ENCODE measurements around the gene ALG1. TPM values are rescaled to one million over a fixed set of nuclear protein-coding genes. Genes with fewer than 3 reads are reported as not detected.

Gene ALG1, protein sequence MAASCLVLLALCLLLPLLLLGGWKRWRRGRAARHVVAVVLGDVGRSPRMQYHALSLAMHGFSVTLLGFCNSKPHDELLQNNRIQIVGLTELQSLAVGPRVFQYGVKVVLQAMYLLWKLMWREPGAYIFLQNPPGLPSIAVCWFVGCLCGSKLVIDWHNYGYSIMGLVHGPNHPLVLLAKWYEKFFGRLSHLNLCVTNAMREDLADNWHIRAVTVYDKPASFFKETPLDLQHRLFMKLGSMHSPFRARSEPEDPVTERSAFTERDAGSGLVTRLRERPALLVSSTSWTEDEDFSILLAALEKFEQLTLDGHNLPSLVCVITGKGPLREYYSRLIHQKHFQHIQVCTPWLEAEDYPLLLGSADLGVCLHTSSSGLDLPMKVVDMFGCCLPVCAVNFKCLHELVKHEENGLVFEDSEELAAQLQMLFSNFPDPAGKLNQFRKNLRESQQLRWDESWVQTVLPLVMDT
- 39.2 and 43.8 TPM in 2 replicates for total RNA-seq

DNA sequence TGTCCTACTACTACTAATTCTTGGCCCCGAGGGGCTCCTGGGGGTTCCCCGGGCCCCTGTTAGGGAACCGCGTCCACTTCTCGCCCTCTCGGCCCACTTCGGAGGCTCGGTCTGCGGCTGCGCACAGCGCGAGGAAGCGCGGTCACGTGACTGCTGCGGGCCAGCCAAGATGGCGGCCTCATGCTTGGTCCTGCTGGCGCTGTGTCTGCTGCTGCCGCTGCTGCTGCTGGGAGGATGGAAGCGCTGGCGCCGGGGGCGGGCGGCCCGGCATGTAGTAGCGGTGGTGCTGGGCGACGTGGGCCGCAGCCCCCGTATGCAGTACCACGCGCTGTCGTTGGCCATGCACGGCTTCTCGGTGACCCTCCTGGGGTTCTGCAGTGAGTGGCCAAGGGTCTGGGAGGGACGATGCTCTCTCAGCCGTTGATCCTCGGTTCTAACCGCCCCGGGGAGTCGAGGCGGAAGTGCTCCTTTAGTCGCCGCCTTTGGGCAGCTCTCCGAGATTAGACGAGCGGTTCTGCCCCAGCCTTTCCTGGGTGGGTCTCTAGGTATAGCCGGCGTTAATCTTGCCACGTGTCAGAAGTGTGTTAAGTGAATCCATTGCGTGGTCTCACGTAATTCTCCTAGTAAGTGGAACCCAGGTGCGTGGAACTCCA lies at the start of gene ALG1:
Gene ALG1, plus strand, starts transcription at position 163 of the 653 bp plus-strand sequence. Its CDS starts 7 bp downstream, at position 170.

DNA sequence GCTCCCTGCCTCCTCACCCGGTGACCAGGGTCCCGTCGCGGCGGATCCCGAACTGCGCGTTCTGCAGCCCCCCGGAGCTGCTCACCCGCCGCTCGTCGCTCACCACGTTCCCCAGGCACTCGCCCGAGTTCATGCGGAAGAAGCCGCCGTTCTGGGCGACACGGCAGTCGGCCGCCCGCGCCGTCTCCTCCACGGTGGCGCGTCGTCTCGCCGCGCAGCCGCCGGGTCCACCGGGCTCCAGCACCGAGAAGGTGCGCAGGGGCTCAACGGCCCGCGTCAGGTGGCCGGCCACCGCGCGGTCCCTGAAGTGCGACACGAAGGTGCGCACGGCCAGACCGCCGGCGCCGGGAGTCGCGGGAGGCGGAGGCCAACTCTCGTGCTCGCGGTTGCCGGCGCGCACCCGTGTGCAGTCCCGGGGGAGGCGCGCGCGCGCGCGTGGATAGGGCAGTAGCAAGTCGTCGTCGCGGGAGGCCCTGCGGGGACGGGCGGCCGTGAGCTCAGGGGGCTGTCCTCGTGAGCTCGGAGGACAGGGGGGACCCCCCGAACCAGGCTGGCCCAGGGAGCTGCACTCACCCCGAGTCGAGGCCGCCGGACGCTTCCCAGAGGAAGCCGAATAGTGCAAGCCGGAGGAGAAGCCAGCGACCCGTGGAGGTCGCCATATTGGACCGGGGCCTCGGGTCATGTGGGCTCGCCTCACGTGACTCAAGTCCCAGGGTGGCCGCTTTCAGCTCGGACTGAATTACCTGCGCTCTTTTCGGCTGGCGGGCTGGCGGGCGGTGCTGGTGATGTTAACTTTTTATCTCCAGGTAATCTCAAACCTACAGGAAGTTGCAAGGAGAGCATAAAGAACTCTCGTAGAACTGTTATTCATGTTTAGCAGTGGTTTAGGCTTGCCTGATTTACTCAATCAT lies 38.1 kb upstream of the ALG1 start, which contains the start of gene NAGPA:
Gene NAGPA, minus strand, starts transcription at position 680 of the 911 bp plus-strand sequence. Its CDS starts 21 bp downstream, at position 659.

DNA sequence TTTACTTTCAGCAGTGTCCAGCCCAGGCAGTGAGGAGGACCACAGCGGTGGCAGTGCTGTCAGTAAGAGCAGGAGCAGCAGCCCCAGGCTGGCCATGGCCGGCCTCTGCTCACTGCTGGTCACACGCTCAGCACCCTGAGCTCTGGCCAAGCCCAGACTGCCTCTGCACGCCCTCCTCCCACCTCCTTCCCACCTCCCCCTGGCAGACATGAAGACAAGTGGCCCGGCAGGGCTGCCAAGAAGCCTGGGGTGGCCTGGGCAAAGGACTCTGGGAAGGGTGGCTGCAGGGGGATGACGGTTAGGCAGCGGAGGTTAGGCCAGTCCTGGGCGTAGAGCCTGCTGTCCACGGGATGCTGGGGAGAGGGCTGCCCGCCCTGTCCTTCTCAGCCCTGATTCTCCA lies 5.8 kb upstream of the ALG1 start, which contains the start of gene C16orf89:
Gene C16orf89, minus strand, starts transcription at position 144 of the 400 bp plus-strand sequence. Its CDS starts 48 bp downstream, at position 96.

DNA sequence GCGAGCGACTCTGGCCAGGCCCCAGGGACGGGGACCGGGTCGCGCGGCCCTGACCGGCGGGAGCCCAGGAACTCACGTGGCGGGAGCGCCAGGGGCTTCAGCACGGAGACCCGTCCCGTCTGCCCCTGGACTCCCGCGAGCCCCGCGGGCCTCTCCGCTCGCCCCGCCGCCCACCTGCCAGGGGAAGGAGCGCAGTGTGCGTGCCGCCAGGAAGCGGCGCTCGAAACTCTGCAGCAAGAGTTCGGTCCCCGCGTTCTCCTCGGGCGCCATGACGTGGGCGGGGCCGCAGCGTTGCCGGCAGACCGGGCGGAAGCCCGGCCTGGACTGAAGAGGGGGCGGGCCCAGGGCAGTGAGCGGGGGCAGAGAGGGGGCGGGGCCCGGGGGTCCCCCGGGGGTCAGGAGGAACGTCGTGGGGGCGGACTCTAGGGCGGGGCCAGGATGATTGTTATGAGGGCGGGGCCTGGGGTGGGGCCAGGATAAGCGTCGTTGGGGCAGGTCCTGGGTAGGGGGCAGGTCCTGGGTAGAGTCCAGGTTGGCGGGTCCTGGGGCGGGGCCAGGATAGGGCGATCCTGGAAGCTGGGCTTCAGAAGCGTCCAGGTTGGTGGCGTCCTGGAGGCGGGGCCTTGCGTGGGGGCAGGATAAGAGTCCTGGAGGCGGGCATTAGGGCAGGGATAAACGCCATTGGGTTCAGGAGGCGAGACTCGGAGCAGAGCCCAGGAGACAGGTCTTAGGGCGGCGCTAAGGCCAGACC lies 26.0 kb downstream of the ALG1 start, which contains the start of gene EEF2KMT:
Gene EEF2KMT, minus strand, starts transcription at position 326 of the 751 bp plus-strand sequence. Its CDS starts 56 bp downstream, at position 270.

Other genes with a start within 250 kb of the ALG1 start
- 47.8 and 62.0 TPM in 2 replicates for gene GLYR1, start 224.6 kb upstream of the ALG1 start, total RNA-seq
- 19.3 and 22.0 TPM in 2 replicates for gene UBN1, start 224.4 kb upstream of the ALG1 start, total RNA-seq
- gene PPL, start 134.7 kb upstream of the ALG1 start, total RNA-seq, result 0.44 and 0.75 TPM in 2 replicates
- gene SEC14L5, start 113.5 kb upstream of the ALG1 start, total RNA-seq, result under 0.01 TPM in 1 of 2 replicates, not detected in the other
- 22.5 and 29.1 TPM in 2 replicates for gene NAGPA, start 37.9 kb upstream of the ALG1 start, total RNA-seq
- 0.12 and 0.22 TPM in 2 replicates for gene C16orf89, start 5.9 kb upstream of the ALG1 start, total RNA-seq
- 11.4 and 16.6 TPM in 2 replicates for gene EEF2KMT, start 26.0 kb downstream of the ALG1 start, total RNA-seq